ENCODE measurements around the gene SIX5.

Gene SIX5

DNA sequence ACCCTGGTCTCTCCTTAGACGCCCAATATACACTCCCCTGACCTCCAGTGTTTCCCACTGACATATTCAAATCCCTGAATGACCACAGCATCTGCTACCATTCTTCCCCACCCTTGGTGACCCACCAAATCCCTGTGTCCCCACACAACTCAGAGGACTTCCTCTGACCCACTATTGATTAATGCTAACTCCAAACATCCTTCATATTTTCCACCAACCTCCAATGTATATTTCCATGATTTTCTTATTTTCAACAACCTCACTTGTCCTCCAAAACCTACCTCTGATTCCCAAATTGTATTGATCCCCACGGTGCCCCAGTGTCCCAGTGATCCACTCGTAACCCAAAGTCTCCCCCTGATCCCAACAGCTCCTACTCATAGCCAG is 24.1 kb upstream of the SIX5 start:
- H4K20me1 ChIP-seq, result peaks cover 42% of the 10 kb centered on the region
- no peak for TF ChIP-seq Cebpa-rat (IDR thresholded peaks at IDR 0.05)
- H3K4me1 ChIP-seq, result peaks cover 35% of the 10 kb centered on the region
- H3K27ac ChIP-seq, result no peak overlapping the region
- H3K27me3 ChIP-seq, result peaks cover 17% of the 10 kb centered on the region
- peaks cover 19% of the 10 kb centered on the region for H3K36me3 ChIP-seq
- H3K9me3 ChIP-seq, result no peaks in the 10 kb centered on the region
- H3K4me3 ChIP-seq, result peak overlapping the region; percentile 92
- H3K4me2 ChIP-seq, result peak overlapping the region; percentile 75
- no peak overlapping the region for H3K9ac ChIP-seq

DNA sequence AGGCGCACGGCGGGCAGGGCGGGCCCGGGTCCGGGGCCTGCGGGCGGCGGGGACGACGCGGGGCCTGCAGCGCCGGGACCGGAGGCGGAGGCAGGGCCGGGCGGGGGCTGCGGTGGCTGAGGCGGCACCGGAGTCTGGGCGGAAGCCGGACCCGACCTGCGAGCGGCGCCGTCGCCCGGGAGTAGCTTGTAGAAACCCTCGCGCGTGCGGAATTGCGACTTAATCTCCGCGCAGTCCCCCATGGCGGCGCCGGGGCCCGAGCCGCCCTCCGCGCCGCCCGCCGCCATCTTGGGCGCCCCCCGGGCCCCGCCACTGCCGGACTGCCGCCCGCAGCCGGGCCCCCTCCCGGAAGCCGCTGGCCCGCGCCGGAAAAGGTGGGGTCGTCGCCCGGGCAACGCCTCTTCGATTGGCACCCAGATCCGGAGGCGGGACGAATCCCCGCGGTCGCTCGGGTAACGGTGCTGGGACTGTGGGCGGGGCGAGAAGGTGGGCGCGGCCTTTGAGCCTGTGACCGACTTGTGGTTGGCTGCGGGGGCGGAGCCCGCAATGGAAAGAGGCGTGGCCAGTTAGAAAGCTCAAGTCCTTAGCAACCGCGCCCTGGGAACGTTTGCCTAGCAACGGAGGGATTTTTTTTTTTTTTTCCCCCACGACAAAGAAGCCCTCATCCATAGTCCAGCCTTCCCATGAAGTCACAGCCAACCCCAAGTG is 23.6 kb upstream of the SIX5 start, which contains the start of gene DMWD:
TSS of gene DMWD (minus strand) at position 376 of the 708 bp plus-strand sequence. CDS start at position 287, 89 bp downstream.
- Histone ChIP-seq H3K4me2 (peak within 1 kb of the TSS; percentile 95), H3K4me3 (peak within 1 kb of the TSS; percentile 92), H3K4me1 (peaks cover 35% of the 10 kb centered on the region), H3K27me3 (peaks cover 19% of the 10 kb centered on the region), H3K9ac (peak within 1 kb of the TSS; percentile 89), H3K9me3 (no peaks in the 10 kb centered on the region), H4K20me1 (peaks cover 48% of the 10 kb centered on the region), H3K27ac (peak within 1 kb of the TSS; percentile 91), H3K36me3 (peaks cover 25% of the 10 kb centered on the region)
- TF ChIP-seq Cebpa-rat (IDR thresholded peaks at IDR 0.05), result no peak

DNA sequence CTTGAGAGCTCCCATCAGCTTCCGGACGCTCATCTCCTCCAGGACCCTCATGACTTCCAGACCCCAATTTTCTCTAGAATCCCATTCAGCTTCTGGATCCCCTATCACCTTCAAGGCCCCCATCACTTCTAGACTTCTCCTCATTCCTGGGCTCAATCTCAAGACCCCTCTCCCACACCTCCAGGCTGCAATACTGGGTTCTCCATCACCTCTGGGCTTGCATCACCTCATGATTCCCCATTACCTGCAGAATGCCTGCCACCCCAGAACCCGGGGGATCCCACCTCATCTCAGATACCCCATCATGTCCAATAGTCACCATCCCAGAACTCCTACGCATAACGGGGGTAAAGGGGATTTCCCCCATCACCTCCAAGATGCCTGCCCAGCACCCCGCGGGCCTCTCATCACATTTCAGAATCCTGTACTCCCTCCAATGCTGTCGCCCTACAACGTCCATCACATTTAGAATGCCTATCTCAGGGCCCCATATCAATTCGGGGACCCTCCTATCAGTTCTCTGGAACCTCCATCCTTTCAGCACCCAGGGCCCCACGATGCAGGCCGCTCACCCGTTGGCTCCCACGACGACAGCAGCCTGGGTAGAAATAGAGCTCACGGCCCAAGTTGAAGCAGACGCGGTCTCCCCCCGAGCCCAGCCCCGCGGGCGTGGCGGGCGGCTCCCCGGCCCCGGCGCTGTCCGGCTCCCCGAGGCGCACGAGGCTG is 22.9 kb upstream of the SIX5 start:
- Histone ChIP-seq H3K9ac (peak overlapping the region; percentile 89), H3K27me3 (peaks cover 21% of the 10 kb centered on the region), H3K4me1 (peaks cover 35% of the 10 kb centered on the region), H3K4me3 (peak overlapping the region; percentile 92), H4K20me1 (peaks cover 55% of the 10 kb centered on the region), H3K36me3 (peaks cover 32% of the 10 kb centered on the region), H3K9me3 (no peaks in the 10 kb centered on the region), H3K27ac (peak overlapping the region; percentile 91), H3K4me2 (peak overlapping the region; percentile 95)
- no peak for TF ChIP-seq Cebpa-rat (IDR thresholded peaks at IDR 0.05)

DNA sequence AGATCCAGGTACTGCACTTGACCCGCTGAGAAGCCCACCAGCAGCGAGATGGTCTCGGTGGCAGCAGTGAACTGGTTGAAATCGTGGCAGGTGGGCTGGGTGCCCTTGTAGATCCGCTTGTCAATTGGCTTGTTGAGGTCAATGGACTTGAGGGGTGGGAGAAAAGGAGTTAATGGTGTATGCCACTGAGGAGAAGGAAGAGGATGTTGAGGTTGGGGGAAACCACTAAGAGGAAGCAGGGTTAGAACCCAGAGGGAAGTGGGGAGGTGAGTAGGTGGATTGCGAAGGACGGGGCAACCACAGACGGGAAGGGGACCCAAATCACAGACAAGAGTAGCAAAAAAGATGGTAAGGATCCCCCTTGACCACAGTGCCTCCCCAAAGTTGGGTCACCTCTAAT is 21.9 kb upstream of the SIX5 start:
- TF ChIP-seq Cebpa-rat (IDR thresholded peaks at IDR 0.05), result peak; percentile 54; the same call in 1 of the 2 replicates
- peak overlapping the region; percentile 95 for H3K4me2 ChIP-seq
- peaks cover 41% of the 10 kb centered on the region for H3K36me3 ChIP-seq
- no peak overlapping the region for H3K27ac ChIP-seq
- no peak overlapping the region for H3K9ac ChIP-seq
- H4K20me1 ChIP-seq, result peaks cover 64% of the 10 kb centered on the region
- peaks cover 35% of the 10 kb centered on the region for H3K4me1 ChIP-seq
- peaks cover 23% of the 10 kb centered on the region for H3K27me3 ChIP-seq
- H3K4me3 ChIP-seq, result no peak overlapping the region; the same call in 1 of the 2 replicates
- H3K9me3 ChIP-seq, result no peaks in the 10 kb centered on the region

GRCh38 chr19:45789035-45789786 is 20.2 kb upstream of the SIX5 start:
- Histone ChIP-seq H3K4me3 (no peak overlapping the region), H3K4me2 (no peak overlapping the region), H3K4me1 (peaks cover 35% of the 10 kb centered on the region), H3K9ac (no peak overlapping the region), H3K27me3 (peaks cover 23% of the 10 kb centered on the region), H3K9me3 (no peaks in the 10 kb centered on the region), H3K36me3 (peaks cover 56% of the 10 kb centered on the region), H4K20me1 (peaks cover 80% of the 10 kb centered on the region), H3K27ac (no peak overlapping the region)
- TF ChIP-seq Cebpa-rat (IDR thresholded peaks at IDR 0.05), result no peak

- H3K9ac ChIP-seq, result no peak overlapping the region
- peaks cover 23% of the 10 kb centered on the region for H3K27me3 ChIP-seq
- peaks cover 91% of the 10 kb centered on the region for H4K20me1 ChIP-seq
- H3K4me1 ChIP-seq, result peaks cover 14% of the 10 kb centered on the region
- H3K4me3 ChIP-seq, result no peak overlapping the region
- TF ChIP-seq Cebpa-rat (IDR thresholded peaks at IDR 0.05), result no peak
- H3K4me2 ChIP-seq, result no peak overlapping the region
- peaks cover 56% of the 10 kb centered on the region for H3K36me3 ChIP-seq
- no peak overlapping the region for H3K27ac ChIP-seq
- no peaks in the 10 kb centered on the region for H3K9me3 ChIP-seq
These were observed 17.5 kb upstream of the SIX5 start for GRCh38 chr19:45786533-45786894.

GRCh38 chr19:45785781-45786532 is 16.9 kb upstream of the SIX5 start:
- no peak overlapping the region for H3K4me3 ChIP-seq
- peaks cover 23% of the 10 kb centered on the region for H3K27me3 ChIP-seq
- peaks cover 91% of the 10 kb centered on the region for H4K20me1 ChIP-seq
- peaks cover 14% of the 10 kb centered on the region for H3K4me1 ChIP-seq
- H3K9ac ChIP-seq, result no peak overlapping the region
- H3K9me3 ChIP-seq, result no peaks in the 10 kb centered on the region
- H3K27ac ChIP-seq, result no peak overlapping the region
- no peak overlapping the region for H3K4me2 ChIP-seq
- TF ChIP-seq Cebpa-rat (IDR thresholded peaks at IDR 0.05), result no peak
- peaks cover 56% of the 10 kb centered on the region for H3K36me3 ChIP-seq

- Histone ChIP-seq H3K27me3 (peaks cover 23% of the 10 kb centered on the region), H3K4me2 (no peak overlapping the region), H4K20me1 (peaks cover 91% of the 10 kb centered on the region), H3K27ac (no peak overlapping the region), H3K9ac (no peak overlapping the region), H3K4me3 (no peak overlapping the region), H3K4me1 (peaks cover 10% of the 10 kb centered on the region), H3K36me3 (peaks cover 56% of the 10 kb centered on the region), H3K9me3 (no peaks in the 10 kb centered on the region)
- TF ChIP-seq Cebpa-rat (IDR thresholded peaks at IDR 0.05), result no peak
These were observed 16.0 kb upstream of the SIX5 start for GRCh38 chr19:45785097-45785496.

GRCh38 chr19:45784096-45784495 is 15.0 kb upstream of the SIX5 start:
- Histone ChIP-seq H3K4me3 (no peak overlapping the region), H3K4me1 (peaks cover 16% of the 10 kb centered on the region), H3K27me3 (peaks cover 16% of the 10 kb centered on the region), H3K9ac (no peak overlapping the region), H4K20me1 (peaks cover 86% of the 10 kb centered on the region), H3K4me2 (no peak overlapping the region), H3K36me3 (peaks cover 46% of the 10 kb centered on the region), H3K9me3 (no peaks in the 10 kb centered on the region), H3K27ac (no peak overlapping the region)
- no peak for TF ChIP-seq Cebpa-rat (IDR thresholded peaks at IDR 0.05)
